Activated CD4-positive, alpha-beta memory T cell treated with anti-CD3 and anti-CD28 coated beads for 36 hours (primary cell): ENCODE results near the gene INPP5K. TPM values are rescaled to one million over a fixed set of nuclear protein-coding genes. Genes with fewer than 3 reads are reported as not detected.

Experiments used
- CTCF ChIA-PET: fragments of 350-600 bp; sonication (Branson Sonifier 250); formaldehyde crosslinking; loops from one replicate; lab custom pipeline; 2021; ENCODE audit warnings: antibody characterized with exemption, inconsistent platforms; lab: Charles Lee
- POLR2A ChIA-PET: fragments of 350-600 bp; sonication (Branson Sonifier 250); formaldehyde crosslinking; loops from one replicate; lab custom pipeline; 2021; ENCODE audit warnings: antibody characterized with exemption; lab: Charles Lee
- DNase-seq: peaks from one replicate; pipeline ENCODE4 v3.0.0-alpha.2; 2020
- H3K27ac Mint-ChIP-seq: one replicate; pipeline ENCODE4 v1.8.0; 2021; ENCODE audit warnings: mixed read lengths
- H3K27me3 Mint-ChIP-seq: one replicate; pipeline ENCODE4 v1.8.0; 2021; ENCODE audit warnings: mixed read lengths
- H3K36me3 Mint-ChIP-seq: one replicate; pipeline ENCODE4 v1.8.0; 2021; ENCODE audit warnings: mixed read lengths
- H3K4me1 Mint-ChIP-seq: one replicate; pipeline ENCODE4 v1.8.0; 2021; ENCODE audit warnings: low read depth, mixed read lengths
- H3K4me3 Mint-ChIP-seq: one replicate; pipeline ENCODE4 v1.8.0; 2021; ENCODE audit warnings: mild to moderate bottlenecking, mixed read lengths
- H3K9me3 Mint-ChIP-seq: one replicate; pipeline ENCODE4 v1.8.0; 2021; ENCODE audit warnings: mixed read lengths
- intact Hi-C: fragments of 100-400 bp; cut with micrococcal nuclease; formaldehyde crosslinking; loops from one replicate; pipeline ENCODE4 v1.15.1; 2023
- total RNA-seq, 2 experiments: library from RNA; stranded (reverse); gene quantifications; one replicate each; pipeline ENCODE4 v1.2.3, GENCODE V29; 2021

The INPP5K gene
- total RNA-seq, 2 experiments from 2014 or later = 21.2 to 24.0 TPM

GRCh38 chr17:1480747-1481465, 35.5 kb downstream of the INPP5K start:
- Mint-ChIP-seq H3K36me3 (peaks cover 12% of the 10 kb centered on the region), H3K27me3 (no peaks in the 10 kb centered on the region), H3K9me3 (no peaks in the 10 kb centered on the region), H3K4me1 (peaks cover 7% of the 10 kb centered on the region), H3K27ac (no peak overlapping the region), H3K4me3 (no peak overlapping the region)
- ChIA-PET CTCF (interaction anchor here (1.1 kb wide), 1 partner anchor 116 kb away, joined by 4 read pairs; no protein-coding TSS in a partner anchor), POLR2A (no interaction called here)
- intact Hi-C loops = no loop called here
- DNase-seq = no peak

- H3K36me3 Mint-ChIP-seq = peaks cover 15% of the 10 kb centered on the region
- no peaks in the 10 kb centered on the region for H3K27me3 Mint-ChIP-seq
- peaks cover 6% of the 10 kb centered on the region for H3K4me1 Mint-ChIP-seq
- ChIA-PET POLR2A (no interaction called here), CTCF (no interaction called here)
- H3K9me3 Mint-ChIP-seq = no peaks in the 10 kb centered on the region
- H3K27ac Mint-ChIP-seq = no peak overlapping the region
- DNase-seq = no peak
- no peak overlapping the region for H3K4me3 Mint-ChIP-seq
- intact Hi-C loops = no loop called here
Measured at GRCh38 chr17:1478418-1478817, 38.0 kb downstream of the INPP5K start.

GRCh38 chr17:1475321-1475854, 41.0 kb downstream of the INPP5K start:
- no peaks in the 10 kb centered on the region for H3K9me3 Mint-ChIP-seq
- intact Hi-C loops = no loop called here
- H3K27me3 Mint-ChIP-seq = no peaks in the 10 kb centered on the region
- peaks cover 10% of the 10 kb centered on the region for H3K4me1 Mint-ChIP-seq
- DNase-seq = no peak
- H3K4me3 Mint-ChIP-seq = no peak overlapping the region
- no peak overlapping the region for H3K27ac Mint-ChIP-seq
- POLR2A ChIA-PET = no interaction called here
- H3K36me3 Mint-ChIP-seq = peaks cover 16% of the 10 kb centered on the region
- CTCF ChIA-PET = no interaction called here

GRCh38 chr17:1474402-1475189, 41.8 kb downstream of the INPP5K start:
- no peaks in the 10 kb centered on the region for H3K27me3 Mint-ChIP-seq
- CTCF ChIA-PET = interaction anchor here (0.9 kb wide), 1 partner anchor 109 kb away, joined by 3 read pairs; no protein-coding TSS in a partner anchor

GRCh38 chr17:1473841-1474240, 42.6 kb downstream of the INPP5K start:
- ChIA-PET POLR2A (interaction anchor here (0.7 kb wide), 1 partner anchor 13 kb away, joined by 3 read pairs; no protein-coding TSS in a partner anchor), CTCF (interaction anchor here (0.9 kb wide), 1 partner anchor 109 kb away, joined by 3 read pairs; no protein-coding TSS in a partner anchor)
- H3K27me3 Mint-ChIP-seq = no peaks in the 10 kb centered on the region
- H3K4me1 Mint-ChIP-seq = peaks cover 10% of the 10 kb centered on the region
- H3K4me3 Mint-ChIP-seq = no peak overlapping the region
- intact Hi-C loops = loop anchor here (1.0 kb wide), 1 partner anchor 11 kb away; no protein-coding TSS in a partner anchor
- no peak overlapping the region for H3K27ac Mint-ChIP-seq
- DNase-seq = peak; percentile 27
- H3K9me3 Mint-ChIP-seq = no peaks in the 10 kb centered on the region
- peaks cover 24% of the 10 kb centered on the region for H3K36me3 Mint-ChIP-seq

More at GRCh38 chr17:1474402-1475189, 41.8 kb downstream of the INPP5K start:
- Mint-ChIP-seq H3K9me3 (no peaks in the 10 kb centered on the region), H3K27ac (no peak overlapping the region), H3K4me1 (peaks cover 10% of the 10 kb centered on the region), H3K4me3 (no peak overlapping the region), H3K36me3 (peaks cover 18% of the 10 kb centered on the region)
- DNase-seq = no peak
- intact Hi-C loops = no loop called here
- POLR2A ChIA-PET = interaction anchor here (0.7 kb wide), 1 partner anchor 12 kb away, joined by 3 read pairs; no protein-coding TSS in a partner anchor

GRCh38 chr17:1473170-1473569, 43.2 kb downstream of the INPP5K start:
- Mint-ChIP-seq H3K36me3 (peaks cover 31% of the 10 kb centered on the region), H3K27ac (no peak overlapping the region), H3K4me1 (peaks cover 10% of the 10 kb centered on the region), H3K9me3 (no peaks in the 10 kb centered on the region), H3K4me3 (no peak overlapping the region), H3K27me3 (no peaks in the 10 kb centered on the region)
- intact Hi-C loops = loop anchor here (1.0 kb wide), 1 partner anchor 10 kb away; no protein-coding TSS in a partner anchor
- peak; percentile 40 for DNase-seq
- POLR2A ChIA-PET = no interaction called here
- CTCF ChIA-PET = no interaction called here

- intact Hi-C loops = no loop called here
- Mint-ChIP-seq H3K9me3 (no peaks in the 10 kb centered on the region), H3K27ac (no peak overlapping the region), H3K4me3 (no peak overlapping the region), H3K36me3 (peaks cover 31% of the 10 kb centered on the region), H3K4me1 (peaks cover 10% of the 10 kb centered on the region), H3K27me3 (no peaks in the 10 kb centered on the region)
- CTCF ChIA-PET = no interaction called here
- DNase-seq = no peak
- POLR2A ChIA-PET = no interaction called here
Measured at GRCh38 chr17:1471911-1472821, 44.2 kb downstream of the INPP5K start.

- no peak for DNase-seq
- ChIA-PET CTCF (no interaction called here), POLR2A (no interaction called here)
- Mint-ChIP-seq H3K4me1 (peaks cover 10% of the 10 kb centered on the region), H3K27me3 (no peaks in the 10 kb centered on the region), H3K27ac (no peak overlapping the region), H3K9me3 (no peaks in the 10 kb centered on the region), H3K36me3 (peaks cover 32% of the 10 kb centered on the region), H3K4me3 (no peak overlapping the region)
- intact Hi-C loops = no loop called here
Measured at GRCh38 chr17:1471490-1471889, 44.9 kb downstream of the INPP5K start.

GRCh38 chr17:1470755-1471462, 45.5 kb downstream of the INPP5K start:
- no peak overlapping the region for H3K4me3 Mint-ChIP-seq
- H3K27ac Mint-ChIP-seq = no peak overlapping the region
- CTCF ChIA-PET = no interaction called here
- DNase-seq = no peak
- intact Hi-C loops = no loop called here
- H3K4me1 Mint-ChIP-seq = peaks cover 10% of the 10 kb centered on the region
- no peaks in the 10 kb centered on the region for H3K27me3 Mint-ChIP-seq
- peaks cover 31% of the 10 kb centered on the region for H3K36me3 Mint-ChIP-seq
- POLR2A ChIA-PET = no interaction called here
- no peaks in the 10 kb centered on the region for H3K9me3 Mint-ChIP-seq

GRCh38 chr17:1470071-1470754, 46.2 kb downstream of the INPP5K start:
- intact Hi-C loops = no loop called here
- H3K9me3 Mint-ChIP-seq = no peaks in the 10 kb centered on the region
- no peak overlapping the region for H3K27ac Mint-ChIP-seq
- ChIA-PET CTCF (no interaction called here), POLR2A (no interaction called here)
- no peak for DNase-seq
- H3K4me3 Mint-ChIP-seq = no peak overlapping the region
- peaks cover 29% of the 10 kb centered on the region for H3K36me3 Mint-ChIP-seq
- no peaks in the 10 kb centered on the region for H3K27me3 Mint-ChIP-seq
- peaks cover 10% of the 10 kb centered on the region for H3K4me1 Mint-ChIP-seq
